CD4-positive, alpha-beta T cell treated with Interleukin-2 at 100 ng/mL for 4 hours (primary cell): ENCODE data around the gene CEBPB.

Source experiments
- DNase-seq: peaks from one replicate; pipeline ENCODE4 v3.0.0-alpha.2; 2020; ENCODE audit warnings: low spot score

Gene CEBPB

DNA sequence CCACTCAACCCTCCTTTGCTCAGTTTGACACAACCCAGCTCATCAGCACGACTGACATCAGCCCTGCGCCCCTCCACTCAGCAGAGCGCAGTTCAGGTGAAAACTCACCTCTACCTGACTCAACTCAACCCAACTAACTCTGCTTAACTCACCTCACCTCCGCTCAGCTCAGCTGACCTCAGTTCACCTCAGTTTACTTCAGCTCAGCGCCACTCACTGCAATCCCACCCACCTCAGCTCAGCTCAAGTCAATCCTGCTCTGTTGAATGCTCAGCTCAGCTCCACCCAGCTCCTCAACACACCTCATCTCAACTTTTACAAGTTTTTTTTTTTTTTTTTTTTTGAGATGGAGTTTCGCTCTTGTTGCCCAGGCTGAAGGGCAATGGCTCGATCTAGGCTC lies 39.6 kb downstream of the CEBPB start:
- no peak for DNase-seq

DNA sequence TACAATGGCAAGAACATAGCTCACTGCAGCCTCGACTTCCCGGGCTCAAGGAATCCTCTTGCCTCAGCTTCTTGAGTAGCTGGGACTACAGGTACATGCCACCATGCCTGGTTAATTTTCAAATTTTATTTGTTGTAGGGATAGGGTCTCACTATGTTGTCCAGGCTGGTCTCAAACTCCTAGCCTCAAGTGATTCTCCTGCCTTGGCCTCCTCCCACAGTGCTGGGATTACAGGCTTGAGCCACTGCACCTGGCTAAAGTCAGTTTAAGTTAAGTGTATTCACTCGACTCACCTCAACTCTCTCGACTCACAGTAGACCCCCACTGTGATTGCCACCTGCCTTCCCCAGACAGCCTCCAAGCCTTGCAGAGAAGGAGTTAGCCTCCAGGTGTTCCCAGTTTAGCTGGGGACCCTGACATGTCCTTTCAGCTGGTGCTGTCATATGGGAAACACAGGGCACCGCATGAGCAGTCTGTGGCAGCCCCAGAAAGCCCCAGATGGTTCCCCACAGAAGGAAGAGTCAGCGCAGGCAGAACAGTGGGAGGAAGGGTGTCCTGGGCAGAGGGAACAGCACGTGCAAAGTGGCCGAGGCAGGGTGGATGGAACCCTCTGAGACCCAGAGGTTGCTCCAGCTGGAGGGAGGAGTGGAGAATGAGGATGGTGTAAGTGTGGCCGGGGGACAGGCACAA lies 40.4 kb downstream of the CEBPB start:
- DNase-seq, result no peak

DNA sequence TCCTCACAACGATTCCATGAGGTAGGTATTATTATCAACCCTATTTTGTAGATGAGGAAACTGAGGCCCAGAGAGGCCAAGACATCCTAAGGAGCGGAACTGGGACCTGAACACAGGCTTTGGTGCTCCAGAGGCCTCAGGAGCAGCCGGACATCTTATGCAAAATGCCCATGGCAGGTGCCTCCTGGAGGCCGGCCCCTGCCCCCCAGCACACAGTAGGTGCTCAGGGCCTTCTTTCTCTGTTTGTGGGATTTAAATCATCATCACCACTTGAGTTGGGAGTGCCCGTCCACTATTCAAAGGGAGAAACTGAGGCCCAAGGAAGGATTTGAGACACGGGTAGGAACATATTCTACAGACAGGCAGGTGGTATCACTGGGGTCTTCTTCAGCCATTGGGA lies 41.2 kb downstream of the CEBPB start:
- no peak for DNase-seq

DNA sequence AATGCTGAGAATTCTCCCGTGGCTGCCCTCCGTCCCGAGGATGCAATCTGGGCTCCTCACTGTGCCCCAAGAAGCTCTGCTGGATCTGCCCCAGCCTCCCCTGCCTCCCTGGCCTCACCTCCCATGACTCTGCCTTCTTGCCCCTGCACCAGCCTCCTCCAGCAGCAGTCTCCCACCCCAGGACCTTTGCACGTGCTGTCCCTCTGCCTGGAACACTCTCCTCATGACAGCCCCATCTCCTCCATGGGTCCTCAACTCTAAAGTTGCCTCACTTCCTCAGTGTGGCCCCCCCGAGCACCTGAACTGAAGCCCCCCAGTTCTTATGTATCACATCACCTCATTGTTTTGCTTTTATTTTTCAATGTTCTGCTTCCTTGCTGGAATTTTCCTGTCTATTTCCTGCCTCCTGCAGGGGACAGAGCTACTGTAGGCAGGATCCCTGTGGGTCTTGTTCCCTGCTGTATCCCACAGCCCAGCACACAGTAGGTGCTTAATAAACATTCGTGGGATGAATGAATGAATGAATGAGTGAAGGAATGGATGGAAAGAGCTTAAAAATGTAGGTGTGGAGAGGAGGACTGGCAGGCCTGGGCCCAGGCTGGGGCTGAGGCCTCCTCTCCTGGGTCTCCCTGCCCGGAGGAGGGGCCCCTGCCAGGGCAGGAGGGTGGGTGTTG lies 42.2 kb downstream of the CEBPB start:
- no peak for DNase-seq

DNA sequence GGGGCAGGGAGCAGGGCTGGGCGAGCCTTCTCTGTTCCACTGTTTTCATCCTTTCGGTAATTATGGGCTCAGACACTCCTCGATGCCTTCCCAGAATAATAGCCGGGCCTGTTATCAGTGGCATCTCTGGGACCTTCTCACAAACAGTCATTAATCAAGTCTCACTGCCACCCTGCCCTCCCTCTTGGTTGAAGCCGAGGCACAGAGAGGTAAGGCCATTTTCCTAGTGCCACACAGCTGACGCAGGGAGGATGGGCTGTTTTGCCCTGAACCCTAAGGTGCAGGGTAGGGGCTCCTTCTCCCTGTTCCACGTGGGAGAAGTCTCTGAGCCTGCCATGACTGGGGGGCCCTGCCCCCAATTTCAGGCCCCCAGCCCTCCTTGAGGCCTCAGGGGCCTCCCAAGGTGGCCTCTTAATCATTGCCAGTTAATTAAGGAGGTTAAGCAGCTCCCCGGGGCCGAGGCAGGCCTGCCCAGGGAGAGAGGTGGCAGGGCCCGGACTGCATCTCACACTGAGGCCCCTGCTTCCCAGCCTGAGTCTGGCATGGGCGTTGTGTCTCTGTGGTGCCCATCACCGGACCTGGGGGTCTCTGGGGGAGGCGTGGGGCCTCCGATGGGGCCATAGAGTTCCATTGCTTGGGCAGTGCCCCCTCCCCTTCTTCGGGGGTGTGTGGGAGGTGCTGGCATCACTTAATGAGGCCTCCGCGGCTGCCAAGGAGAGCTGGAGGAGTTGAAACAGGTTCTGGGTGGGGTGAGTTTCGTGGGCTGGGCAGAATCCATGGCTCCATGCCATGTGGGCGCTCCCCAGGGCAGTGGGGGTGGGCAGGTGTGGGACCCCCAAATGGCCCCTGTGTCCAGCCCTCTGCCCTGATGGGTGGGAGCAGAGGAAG lies 42.9 kb downstream of the CEBPB start:
- no peak for DNase-seq

DNA sequence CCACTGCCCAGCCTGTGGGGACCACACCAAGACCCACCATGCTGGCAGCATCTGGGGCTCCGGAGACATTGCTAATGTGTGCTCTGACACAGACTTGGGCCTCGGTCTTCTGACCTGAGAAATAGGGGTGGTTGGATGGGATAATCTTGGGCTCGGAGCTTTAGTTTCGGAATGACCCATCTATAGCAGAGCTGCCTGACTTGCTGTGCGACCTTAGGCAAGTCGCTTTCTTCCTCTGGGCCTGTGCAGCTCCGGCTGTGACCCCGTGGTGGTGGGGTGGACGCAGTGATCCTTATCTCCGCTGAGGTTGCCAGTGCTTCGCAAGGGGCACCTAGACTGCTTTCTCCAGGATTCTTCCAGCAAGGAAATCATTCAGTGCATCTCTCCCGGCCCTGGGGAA lies 43.7 kb downstream of the CEBPB start:
- DNase-seq, result no peak

DNA sequence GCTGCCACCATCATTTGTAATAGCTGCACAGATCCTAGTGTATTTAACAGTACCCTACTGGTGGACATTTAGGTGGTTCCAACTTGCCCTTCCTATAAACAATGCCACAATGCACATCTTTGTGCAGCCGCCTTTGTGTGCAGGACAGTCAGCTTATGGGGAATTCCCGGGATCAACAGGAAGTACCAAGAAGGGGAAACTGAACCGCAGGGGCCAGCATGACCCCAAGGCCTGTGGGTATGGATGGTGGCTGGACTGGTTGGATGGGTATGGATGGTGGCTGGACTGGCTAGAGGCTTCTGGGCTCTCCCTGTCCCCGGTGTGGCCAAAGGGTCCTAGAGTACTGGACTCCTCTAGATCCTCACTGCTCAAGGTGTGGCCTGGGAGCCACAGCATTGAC lies 46.7 kb downstream of the CEBPB start:
- DNase-seq, result no peak

DNA sequence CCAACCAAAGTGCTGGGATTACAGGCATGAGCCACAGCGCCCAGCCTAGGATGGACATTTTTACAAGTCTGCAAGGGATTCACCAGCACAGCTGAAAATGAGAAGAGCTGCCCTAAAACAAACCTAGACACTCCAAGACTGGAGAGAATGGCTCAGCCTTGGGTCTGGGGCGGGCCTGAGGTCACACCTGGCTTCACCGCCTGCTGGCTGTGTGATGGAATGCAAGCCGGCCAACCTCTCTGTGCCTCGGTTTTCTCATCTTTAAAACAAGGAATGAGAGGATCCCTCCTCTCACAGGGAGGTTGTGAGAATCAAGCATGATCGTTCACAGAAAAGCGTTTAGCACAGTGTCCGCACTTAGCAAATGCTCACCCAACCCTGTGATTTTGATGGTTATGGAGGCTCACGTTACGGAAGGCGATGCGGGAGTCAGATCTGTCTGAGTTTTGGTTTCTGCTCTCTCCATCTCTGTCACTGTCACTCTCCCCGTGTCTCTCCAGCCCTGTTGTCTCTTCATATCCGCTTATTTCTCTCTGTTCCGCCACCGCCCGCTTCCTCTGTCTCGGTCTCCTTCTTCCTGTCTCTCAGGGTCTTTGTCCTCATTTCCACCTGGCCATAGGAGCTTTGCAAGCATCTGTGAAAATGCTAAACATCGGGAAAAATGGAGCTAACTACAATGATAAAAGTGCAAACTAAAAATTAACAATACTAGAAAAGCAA lies 47.6 kb downstream of the CEBPB start:
- DNase-seq, result no peak

DNA sequence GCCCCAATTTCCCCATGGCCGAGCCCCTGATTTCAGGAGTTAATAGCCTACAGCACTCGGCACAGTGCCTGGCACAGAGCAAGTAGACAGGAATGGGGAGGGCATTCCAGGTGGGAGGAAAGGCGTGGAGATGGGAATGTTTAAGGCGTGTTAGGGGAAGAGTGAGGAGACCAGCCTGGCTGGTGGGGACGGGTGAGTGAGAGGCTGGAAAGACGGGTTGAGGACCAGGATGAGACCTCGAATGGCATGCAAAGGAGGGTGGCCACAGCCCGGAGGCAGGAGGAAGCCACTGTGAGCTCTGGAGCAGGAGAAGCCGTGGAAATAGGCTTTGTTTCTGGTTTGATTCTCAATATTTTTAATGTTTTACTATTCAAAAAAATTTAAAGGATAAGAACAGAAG lies 49.5 kb downstream of the CEBPB start:
- DNase-seq, result no peak

DNA sequence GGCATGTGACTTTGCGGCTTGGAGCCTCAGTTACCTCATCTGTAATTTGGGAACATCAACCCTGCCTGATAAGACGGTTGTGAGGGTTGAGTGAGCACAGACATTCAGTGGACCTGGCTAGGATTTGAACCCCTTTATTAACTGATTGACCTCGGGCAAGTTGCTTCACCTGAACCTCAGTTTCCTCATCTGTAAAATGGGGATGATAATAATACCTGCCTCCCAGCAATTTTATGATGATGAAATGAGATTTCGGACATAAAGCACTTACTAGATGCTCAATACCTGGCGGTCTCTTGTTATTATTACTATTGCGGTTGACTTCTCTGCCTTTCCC lies 51.5 kb downstream of the CEBPB start:
- DNase-seq, result no peak
